Heart left ventricle (tissue), 16 donors: ENCODE measurements around the gene BEST1. TPM values are rescaled to one million over a fixed set of nuclear protein-coding genes. Genes with fewer than 3 reads are reported as not detected.

Experiments
- ATAC-seq, 4 donors: fragments of 200-7000 bp; cut with Tn5 transposase; one replicate each; pipeline ENCODE4 v1.9.1; 2020 to 2022; ENCODE audit warnings: moderate library complexity in 4 of 4, mild to moderate bottlenecking in 3 of 4, moderate number of reproducible peaks in 1 of 4
- DNase-seq, 5 donors: peaks; one replicate each; pipeline ENCODE4 v3.0.0-alpha.2; 2020
- H3K27ac ChIP-seq, 12 donors: fragments of 200-600 bp; sonication (generic) in 4 of 12; one replicate each; pipeline versions ENCODE4 v1.5.0 to v1.8.0; 2016 to 2022; ENCODE audit warnings: mild to moderate bottlenecking in 2 of 12
- H3K27me3 ChIP-seq, 9 donors: fragments of 200-600 bp; sonication (generic) in 2 of 9; one replicate each; pipeline versions ENCODE4 v1.5.1 to v1.8.0; 2016 to 2022; ENCODE audit warnings: mild to moderate bottlenecking in 3 of 9
- H3K36me3 ChIP-seq, 9 donors: fragments of 200-600 bp; sonication (generic) in 2 of 9; one replicate each; pipeline versions ENCODE4 v1.5.0 to v1.8.0; 2018 to 2022; ENCODE audit warnings: mild to moderate bottlenecking in 2 of 9
- H3K4me1 ChIP-seq, 12 donors: fragments of 200-600 bp; sonication (generic) in 4 of 12; one replicate each; pipeline versions ENCODE4 v1.5.0 to v1.8.0; 2016 to 2022; ENCODE audit warnings: mild to moderate bottlenecking in 3 of 12
- H3K4me3 ChIP-seq, 12 donors: fragments of 200-600 bp; sonication (generic) in 4 of 12; one replicate each; pipeline versions ENCODE4 v1.5.0 to v1.8.0; 2017 to 2022; ENCODE audit warnings: mild to moderate bottlenecking in 9 of 12, moderate library complexity in 4 of 12
- H3K9me3 ChIP-seq, 12 donors: fragments of 200-600 bp; sonication (generic) in 4 of 12; one replicate each; pipeline versions ENCODE4 v1.5.0 to v1.8.0; 2016 to 2022; ENCODE audit warnings: mild to moderate bottlenecking in 1 of 12
- CTCF ChIP-seq, 12 donors: fragments of 200-600 bp; sonication (generic) in 4 of 12; IDR thresholded peaks; one replicate each; pipeline versions ENCODE4 v1.5.0 to v1.8.0; 2018 to 2022; ENCODE audit warnings: antibody characterized with exemption in 12 of 12, mild to moderate bottlenecking in 5 of 12
- POLR2A ChIP-seq, 2 donors: fragments of 450-650 bp; IDR thresholded peaks; one replicate each; pipeline ENCODE4 v1.6.1; 2017; ENCODE audit warnings: antibody characterized with exemption in 2 of 2, mild to moderate bottlenecking in 2 of 2, moderate library complexity in 2 of 2
- WGBS, 4 donors: extraction: QIAGEN DNeasy Blood & Tissue Kit in 2 of 4; methylation state at CpG; one replicate each; pipeline versions ENCODE4 v1.1.5 to v1.1.7; 2013 to 2018; 5-methylcytosine and 5-hydroxymethylcytosine counted together
- intact Hi-C, 10 donors: fragments of 100-400 bp; cut with DNase I; formaldehyde crosslinking; loops; one replicate each; pipeline versions ENCODE4 v1.11.1 to v1.14.2; 2022
- polyA plus RNA-seq, 2 donors: library from polyadenylated mRNA; stranded (reverse); fragments of 200-250 nt; gene quantifications; one replicate each; pipeline ENCODE4 v1.2.3, GENCODE V29; 2013
- total RNA-seq, 9 donors: library from RNA; depleted of rRNA in 2 of 9; stranded (reverse); fragments of >200 nt in 2 of 9; fragmentation: NEBNext Ultra II Directional in 3 of 9; extraction: Animal tissue kit (Norgen Biotek cat#: 25700) in 3 of 9; gene quantifications; one replicate each; pipeline versions ENCODE4 v1.1.0 to v1.2.4, GENCODE V29; 2016 to 2023
- donor health status: ischemic (EF 13 %, LVEDD 7.1; RV severe dilation, severe dysfunction).
- donor health status: healthy with polysubstance abuse.
- donor health status: DM: no; HTN: yes; CAD: no.
- donor health status: DM: no; HTN: no; CAD: no.
- donor health status: ischemic (EF 25% LVEDD 6.9; RV normal size, moderate dysfunction).
- donor health status: ischemic (EF 25% LVEDD 5.7; RV mildly dilated, moderate dysfunction).
- donor health status: healthy.
- donor health status: DM: yes; HTN: yes; CAD: no.
- donor health status: ischemic (EF 35%, LVEDD 5.7; RV mildly dilated, moderate dysfunction).
- donor health status: nonischemic (EF 11% LVEDD 7.7; RV severe dilation, severe dysfunction).
- donor health status: DM: yes; HTN: yes; CAD: no.
- donor health status: PGD.
- donor health status: ischemic (EF 29% LVEDD 5.4; RV normal size, mild dysfunction).
- donor health status: nonischemic (EF 23%, LVEDD 6.1; RV moderate dilation, normal function).

BEST1 gene
- total and polyA plus RNA-seq, 11 donors = 0.64 to 4.4 (median 1.2) TPM

GRCh38 chr11:61976813-61977475 is 26.8 kb downstream of the BEST1 start:
- intact Hi-C loops = loop anchor here in 2 of 10 donors (5.0 to 10.0 kb wide), 2 partner anchors 48 to 75 kb away; no protein-coding TSS in a partner anchor
- no peak overlapping the region for H3K4me3 ChIP-seq
- H3K9me3 ChIP-seq = no peaks in the 10 kb centered on the region
- no peak for ATAC-seq
- no peaks in the 10 kb centered on the region for H3K27me3 ChIP-seq
- TF ChIP-seq CTCF (IDR thresholded peaks at IDR 0.05) (no peak), POLR2A (IDR thresholded peaks at IDR 0.05) (no peak)
- H3K27ac ChIP-seq = peak overlapping the region in 1 of 12 donors; percentile 86
- peaks cover 12 to 62% (median 54%) of the 10 kb centered on the region in 12 donors for H3K4me1 ChIP-seq
- H3K36me3 ChIP-seq = no peaks in the 10 kb centered on the region
- no peak for DNase-seq
- 70 to 92% (median 81%) methylated on average over 7 of the region's 7 CpGs for WGBS, 4 donors

GRCh38 chr11:61978703-61979661 is 28.8 kb downstream of the BEST1 start:
- H3K4me1 ChIP-seq = peaks cover 0 to 59% (median 35%) of the 10 kb centered on the region in 12 donors
- no peak for DNase-seq

GRCh38 chr11:61980783-61981541 is 30.8 kb downstream of the BEST1 start:
- Histone ChIP-seq H3K4me1 (peaks cover 0 to 47% (median 22%) of the 10 kb centered on the region in 12 donors), H3K36me3 (no peaks in the 10 kb centered on the region), H3K9me3 (no peaks in the 10 kb centered on the region), H3K27me3 (no peaks in the 10 kb centered on the region), H3K27ac (no peak overlapping the region), H3K4me3 (no peak overlapping the region)
- ATAC-seq (no peak), DNase-seq (no peak)
- intact Hi-C loops = loop anchor here in 1 of 10 donors (5.0 kb wide), 1 partner anchor 36 kb away; no protein-coding TSS in a partner anchor
- WGBS, 4 donors = 79 to 90% (median 84%) methylated on average over 10 of the region's 10 CpGs
- TF ChIP-seq CTCF (IDR thresholded peaks at IDR 0.05) (no peak), POLR2A (IDR thresholded peaks at IDR 0.05) (no peak)

More at GRCh38 chr11:61978703-61979661, 28.8 kb downstream of the BEST1 start:
- intact Hi-C loops = loop anchor here in 2 of 10 donors (5.0 to 10.0 kb wide), 2 partner anchors 46 to 73 kb away; no protein-coding TSS in a partner anchor
- TF ChIP-seq CTCF (IDR thresholded peaks at IDR 0.05) = no peak
- TF ChIP-seq POLR2A (IDR thresholded peaks at IDR 0.05) = no peak
- Histone ChIP-seq H3K36me3 (no peaks in the 10 kb centered on the region), H3K27me3 (no peaks in the 10 kb centered on the region), H3K4me3 (no peak overlapping the region), H3K27ac (peak overlapping the region; percentile 57 to 91 (median 80)), H3K9me3 (no peaks in the 10 kb centered on the region)
- peak; percentile 55 to 72 (median 64) for ATAC-seq
- WGBS, 4 donors = 57 to 75% (median 70%) methylated on average over 10 to 17 of the region's 17 CpGs
